Natural killer cell treated with Interleukin-12 subunit alpha and Interleukin-12 subunit beta and Interleukin-15 and Interleukin-18, amount 100 ng/mL, for 72 hours (primary cell): ENCODE results near the gene KRT73. TPM values are rescaled to one million over a fixed set of nuclear protein-coding genes. Genes with fewer than 3 reads are reported as not detected.
A peak's percentile ranks its signal among the peaks of the same experiment; 100 is the strongest.

ENCODE experiments used
- ATAC-seq, 2 donors: fragments of 150-1000 bp; cut with Tn5 transposase in 1 of 2; sonication (Bioruptor Pico), chemical (Tn5 transposase) in 1 of 2; 2 replicates each; pipeline ENCODE4 v1.10.0; 2021
- DNase-seq: peaks from one replicate; pipeline ENCODE4 v3.0.0; 2022; ENCODE audit warnings: low spot score
- H3K27ac Mint-ChIP-seq, 2 donors: 1 replicate in 1 of 2; 2 replicates in 1 of 2; pipeline ENCODE4 v1.8.0; 2022; ENCODE audit warnings: mixed read lengths in 2 of 2, mild to moderate bottlenecking in 1 of 2, moderate library complexity in 1 of 2
- H3K27me3 Mint-ChIP-seq, 2 donors: 1 replicate in 1 of 2; 2 replicates in 1 of 2; pipeline ENCODE4 v1.8.0; 2022; ENCODE audit warnings: mixed read lengths in 2 of 2
- H3K36me3 Mint-ChIP-seq: one replicate; pipeline ENCODE4 v1.8.0; 2022; ENCODE audit warnings: mixed read lengths
- H3K4me1 Mint-ChIP-seq, 2 donors: 1 replicate in 1 of 2; 2 replicates in 1 of 2; pipeline ENCODE4 v1.8.0; 2022; ENCODE audit warnings: low read depth in 2 of 2, mixed read lengths in 2 of 2, mild to moderate bottlenecking in 1 of 2
- H3K4me3 Mint-ChIP-seq: one replicate; pipeline ENCODE4 v1.8.0; 2022; ENCODE audit warnings: mixed read lengths
- H3K9me3 Mint-ChIP-seq: 2 replicates; pipeline ENCODE4 v1.8.0; 2022; ENCODE audit warnings: mixed read lengths
- total RNA-seq, 2 donors: library from RNA; stranded (reverse); gene quantifications; one replicate each; pipeline ENCODE4 v1.2.3, GENCODE V29; 2022

Gene KRT73
- total RNA-seq, 2 donors from 2014 or later = 0.52 TPM; not detected in 1

DNA sequence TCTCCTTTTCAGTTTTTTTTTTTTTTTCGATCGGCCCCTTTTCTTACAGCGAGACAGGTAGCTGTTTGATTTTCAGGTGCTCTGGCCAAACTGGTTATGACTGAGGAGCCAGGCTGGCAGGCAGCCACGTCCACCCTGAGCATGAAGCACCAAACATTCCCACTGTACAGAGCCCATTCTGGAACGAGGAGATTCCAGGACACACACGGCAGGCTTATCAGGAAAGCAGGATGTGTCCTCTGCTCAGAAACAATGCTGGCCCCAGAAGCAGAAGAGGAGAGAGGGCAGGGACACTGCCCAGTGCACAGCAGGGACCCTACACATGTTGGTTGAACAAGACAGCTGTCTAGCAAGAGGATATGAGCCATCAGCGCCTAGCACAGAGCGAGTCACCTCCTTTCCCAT is 37.4 kb upstream of the KRT73 start:
- Mint-ChIP-seq H3K27me3 (peaks cover 0 to 3% of the 10 kb centered on the region in 2 donors), H3K9me3 (no peaks in the 10 kb centered on the region), H3K4me1 (peaks cover 11 to 19% of the 10 kb centered on the region in 2 donors), H3K27ac (no peak overlapping the region), H3K36me3 (no peaks in the 10 kb centered on the region), H3K4me3 (no peak overlapping the region)
- ATAC-seq (peak in 1 of 2 donors; percentile 20), DNase-seq (no peak)

DNA sequence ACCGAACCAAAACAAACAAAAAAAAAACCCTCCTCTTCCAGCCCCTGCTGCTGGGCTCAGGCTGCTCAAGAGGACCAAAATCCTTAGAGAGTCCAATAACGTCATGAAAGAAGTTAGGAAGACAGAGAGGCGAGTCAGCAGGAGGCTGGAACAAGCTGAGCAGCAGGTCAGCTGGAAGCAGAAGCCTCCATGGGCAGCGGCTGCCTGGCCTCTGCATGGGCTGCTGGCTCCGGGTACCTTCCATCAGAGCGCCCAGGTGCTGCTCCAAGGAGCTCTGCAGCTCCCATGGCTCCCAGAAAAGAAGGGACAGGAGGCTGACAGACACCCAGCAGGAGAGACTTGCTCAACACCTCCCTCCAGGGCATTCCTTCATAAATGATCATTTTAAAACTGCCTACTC is 36.9 kb upstream of the KRT73 start:
- H3K27me3 Mint-ChIP-seq = peaks cover 0 to 3% of the 10 kb centered on the region in 2 donors

DNA sequence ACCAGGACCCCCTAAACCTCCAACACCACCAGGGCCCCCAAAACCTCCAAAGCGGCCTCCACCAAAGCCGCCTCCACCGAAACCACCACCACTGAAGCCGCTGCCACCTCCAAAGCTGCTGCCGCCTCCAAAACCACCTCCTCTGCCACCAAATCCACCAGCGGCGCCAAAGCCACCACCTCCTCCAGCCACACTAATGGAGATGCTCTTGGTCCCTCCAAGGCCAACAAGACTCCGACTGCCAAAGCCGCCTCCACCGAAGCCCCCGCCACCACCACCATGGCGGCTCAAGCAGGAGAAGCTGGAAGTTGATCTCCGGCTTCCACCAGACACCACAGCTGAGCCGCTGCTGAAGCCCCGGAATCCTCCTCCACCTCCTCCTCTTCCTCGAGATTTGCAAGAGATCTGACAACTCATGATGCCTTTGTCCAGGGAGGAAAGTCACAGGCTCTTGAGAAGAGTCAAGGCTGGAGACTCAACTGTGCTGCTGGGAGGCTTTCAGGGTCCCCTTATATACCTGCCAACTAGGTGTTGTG is 33.4 kb upstream of the KRT73 start, which contains the start of gene KRT2:
TSS of gene KRT2 (minus strand) at position 486 of the 536 bp plus-strand sequence. CDS start at position 417, 69 bp downstream.
- Mint-ChIP-seq H3K4me3 (no peak within 1 kb of the TSS), H3K36me3 (no peaks in the 10 kb centered on the region), H3K9me3 (no peaks in the 10 kb centered on the region), H3K4me1 (peaks cover 28 to 30% of the 10 kb centered on the region in 2 donors), H3K27me3 (peaks cover 0 to 3% of the 10 kb centered on the region in 2 donors), H3K27ac (no peak within 1 kb of the TSS)
- no peak for DNase-seq
- no peak for ATAC-seq

More for the DNA sequence above, 36.9 kb upstream of the KRT73 start:
- Mint-ChIP-seq H3K27ac (no peak overlapping the region), H3K36me3 (no peaks in the 10 kb centered on the region), H3K4me1 (peaks cover 11 to 19% of the 10 kb centered on the region in 2 donors), H3K9me3 (no peaks in the 10 kb centered on the region), H3K4me3 (no peak overlapping the region)
- DNase-seq (no peak), ATAC-seq (no peak)

DNA sequence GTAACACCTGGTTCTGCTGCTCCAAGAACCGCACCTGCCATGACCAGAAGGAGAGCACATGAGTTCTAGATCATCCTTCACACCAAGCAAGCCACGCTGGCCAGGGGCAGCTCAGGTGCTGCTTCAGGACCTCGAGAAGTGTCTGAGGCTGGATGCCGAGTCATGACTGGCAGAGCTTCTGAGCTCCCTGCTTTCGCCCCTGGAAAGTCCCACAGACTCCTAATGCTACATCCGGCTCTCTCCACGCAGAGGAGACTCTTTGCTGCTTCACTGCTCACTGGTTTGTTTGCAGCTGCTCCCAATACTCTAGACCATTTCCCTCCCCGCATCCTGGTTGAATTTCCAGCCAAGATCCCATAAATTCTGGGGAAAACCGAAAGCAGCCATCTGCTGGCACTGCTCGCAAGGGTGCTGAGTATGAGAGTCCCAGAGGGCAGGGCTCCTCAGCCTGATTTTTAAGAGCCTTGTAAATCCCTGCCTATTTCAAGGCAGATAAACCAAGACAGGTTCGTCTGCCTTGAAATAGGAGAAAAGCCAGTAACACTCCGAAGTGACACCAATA is 32.2 kb upstream of the KRT73 start:
- Mint-ChIP-seq H3K9me3 (no peaks in the 10 kb centered on the region), H3K4me1 (peaks cover 35 to 42% of the 10 kb centered on the region in 2 donors), H3K27ac (no peak overlapping the region), H3K27me3 (peaks cover 0 to under 1% of the 10 kb centered on the region in 2 donors), H3K4me3 (no peak overlapping the region), H3K36me3 (no peaks in the 10 kb centered on the region)
- ATAC-seq = no peak
- DNase-seq = no peak

DNA sequence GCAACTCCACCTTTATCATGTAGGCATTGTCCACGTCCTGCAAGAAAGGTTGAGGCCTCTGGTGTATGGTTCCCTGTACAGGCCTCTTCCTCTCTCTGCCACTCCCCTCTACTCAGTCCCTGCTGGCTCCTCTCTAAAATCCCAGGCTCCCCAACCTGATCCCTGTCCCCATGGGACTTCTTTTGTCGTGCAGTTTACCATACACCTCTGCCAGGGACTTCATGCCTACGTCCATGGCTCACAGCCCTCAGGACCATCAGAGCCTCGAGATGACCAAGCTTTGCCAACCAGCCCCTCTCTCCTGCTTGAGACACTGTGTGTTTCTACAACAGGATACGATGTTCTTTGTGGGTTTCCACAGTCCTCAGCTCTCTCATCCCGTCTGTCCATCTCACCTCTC is 30.7 kb upstream of the KRT73 start:
- no peaks in the 10 kb centered on the region for H3K9me3 Mint-ChIP-seq
- H3K4me1 Mint-ChIP-seq = peaks cover 48 to 56% of the 10 kb centered on the region in 2 donors
- ATAC-seq = no peak
- no peak overlapping the region for H3K4me3 Mint-ChIP-seq
- H3K27me3 Mint-ChIP-seq = no peaks in the 10 kb centered on the region
- no peak for DNase-seq
- H3K27ac Mint-ChIP-seq = no peak overlapping the region
- no peaks in the 10 kb centered on the region for H3K36me3 Mint-ChIP-seq

DNA sequence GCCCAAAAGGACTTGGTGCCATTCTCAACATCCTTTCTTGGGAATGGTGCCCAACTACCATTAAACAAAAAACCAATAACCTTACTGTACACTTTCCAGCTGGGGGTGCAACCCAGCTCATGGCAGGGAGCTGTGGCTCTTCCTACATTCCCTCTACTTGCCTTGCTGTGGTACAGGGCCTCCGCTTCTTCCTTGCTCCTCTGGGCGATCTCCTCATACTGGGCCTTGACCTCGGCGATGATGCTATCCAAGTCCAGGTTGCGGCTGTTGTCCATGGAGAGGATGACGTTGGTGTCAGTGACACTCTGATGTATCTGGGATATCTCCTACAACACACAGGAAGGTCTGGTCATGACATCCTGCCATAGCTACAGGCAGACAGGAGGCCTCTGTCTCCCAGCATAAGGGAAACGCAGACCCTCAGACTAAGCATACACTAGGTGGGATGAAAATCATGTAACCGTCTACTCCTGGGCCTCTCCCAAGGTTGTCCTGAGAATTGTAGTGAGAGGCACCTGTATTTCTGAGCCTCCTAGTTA is 29.7 kb upstream of the KRT73 start:
- ATAC-seq (no peak), DNase-seq (no peak)
- Mint-ChIP-seq H3K36me3 (no peaks in the 10 kb centered on the region), H3K9me3 (no peaks in the 10 kb centered on the region), H3K4me3 (no peak overlapping the region), H3K4me1 (peaks cover 54 to 61% of the 10 kb centered on the region in 2 donors), H3K27me3 (no peaks in the 10 kb centered on the region), H3K27ac (no peak overlapping the region)

DNA sequence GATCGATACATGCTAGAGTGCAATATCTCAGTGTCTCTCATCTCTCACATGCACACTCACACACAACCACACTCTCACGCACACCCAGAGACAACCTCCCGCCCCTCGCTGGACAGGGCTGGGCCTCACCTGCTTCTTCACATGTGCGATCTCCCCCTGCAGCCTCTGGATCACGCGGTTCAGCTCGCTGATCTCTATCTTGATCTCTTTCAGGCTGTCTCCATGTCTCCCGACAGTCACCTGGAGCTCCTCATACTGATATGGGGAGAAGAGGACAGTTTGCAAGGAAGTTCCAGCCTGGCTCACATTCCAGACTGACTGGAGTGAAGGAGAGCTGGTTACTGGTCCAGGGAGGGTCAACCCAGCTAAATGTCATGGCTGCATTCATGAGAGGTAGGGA is 29.2 kb upstream of the KRT73 start:
- ATAC-seq (no peak), DNase-seq (no peak)
- Mint-ChIP-seq H3K4me3 (no peak overlapping the region), H3K27me3 (no peaks in the 10 kb centered on the region), H3K9me3 (no peaks in the 10 kb centered on the region), H3K36me3 (no peaks in the 10 kb centered on the region), H3K27ac (no peak overlapping the region), H3K4me1 (peaks cover 52 to 58% of the 10 kb centered on the region in 2 donors)

DNA sequence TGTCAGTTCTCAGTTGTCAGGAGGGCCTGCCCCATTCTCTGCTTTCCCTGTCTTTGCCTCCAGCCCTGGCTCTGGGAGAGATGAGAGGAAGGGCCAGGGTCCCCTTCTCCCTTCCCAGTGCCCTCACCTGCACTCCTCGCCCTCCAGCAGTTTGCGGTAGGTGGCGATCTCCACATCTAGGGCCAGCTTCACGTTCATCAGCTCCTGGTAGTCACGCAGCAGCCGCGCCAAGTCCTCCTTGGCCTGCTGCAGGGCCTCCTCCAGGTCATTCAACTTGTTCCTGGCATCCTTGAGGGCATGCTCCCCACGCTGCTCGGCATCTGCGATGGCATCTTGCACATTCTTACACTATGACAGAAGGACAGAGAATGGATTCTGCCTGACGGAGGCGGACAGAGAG is 28.3 kb upstream of the KRT73 start:
- ATAC-seq (no peak), DNase-seq (no peak)
- H3K27ac Mint-ChIP-seq = peak overlapping the region; percentile 52 to 62
- H3K9me3 Mint-ChIP-seq = no peaks in the 10 kb centered on the region
- H3K4me1 Mint-ChIP-seq = peaks cover 53 to 63% of the 10 kb centered on the region in 2 donors
- H3K36me3 Mint-ChIP-seq = no peaks in the 10 kb centered on the region
- H3K27me3 Mint-ChIP-seq = no peaks in the 10 kb centered on the region
- H3K4me3 Mint-ChIP-seq = peak overlapping the region; percentile 10

DNA sequence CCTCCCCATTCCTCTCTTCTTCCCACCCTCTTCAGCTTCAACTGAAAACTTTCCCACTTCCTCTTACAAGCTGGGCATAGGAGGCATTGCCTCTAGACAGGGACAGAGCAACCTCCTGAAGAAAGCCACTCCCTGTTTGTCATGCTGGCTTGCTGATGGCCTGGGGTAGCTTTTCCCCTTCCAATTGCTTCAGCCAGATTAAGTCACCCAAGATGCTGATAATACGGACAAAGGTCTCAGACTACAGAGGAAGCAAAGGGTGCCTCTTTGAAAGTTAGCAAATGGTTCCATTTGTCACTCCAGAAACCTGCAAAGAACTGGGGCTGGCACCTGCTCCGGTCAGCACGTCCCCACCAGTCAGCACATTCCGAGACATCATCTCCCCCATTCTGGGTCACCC is 27.6 kb upstream of the KRT73 start:
- Mint-ChIP-seq H3K4me1 (peaks cover 55 to 67% of the 10 kb centered on the region in 2 donors), H3K4me3 (peak overlapping the region; percentile 49), H3K36me3 (no peaks in the 10 kb centered on the region), H3K27me3 (no peaks in the 10 kb centered on the region), H3K27ac (peak overlapping the region; percentile 52 to 75), H3K9me3 (no peaks in the 10 kb centered on the region)
- DNase-seq = no peak
- no peak for ATAC-seq

DNA sequence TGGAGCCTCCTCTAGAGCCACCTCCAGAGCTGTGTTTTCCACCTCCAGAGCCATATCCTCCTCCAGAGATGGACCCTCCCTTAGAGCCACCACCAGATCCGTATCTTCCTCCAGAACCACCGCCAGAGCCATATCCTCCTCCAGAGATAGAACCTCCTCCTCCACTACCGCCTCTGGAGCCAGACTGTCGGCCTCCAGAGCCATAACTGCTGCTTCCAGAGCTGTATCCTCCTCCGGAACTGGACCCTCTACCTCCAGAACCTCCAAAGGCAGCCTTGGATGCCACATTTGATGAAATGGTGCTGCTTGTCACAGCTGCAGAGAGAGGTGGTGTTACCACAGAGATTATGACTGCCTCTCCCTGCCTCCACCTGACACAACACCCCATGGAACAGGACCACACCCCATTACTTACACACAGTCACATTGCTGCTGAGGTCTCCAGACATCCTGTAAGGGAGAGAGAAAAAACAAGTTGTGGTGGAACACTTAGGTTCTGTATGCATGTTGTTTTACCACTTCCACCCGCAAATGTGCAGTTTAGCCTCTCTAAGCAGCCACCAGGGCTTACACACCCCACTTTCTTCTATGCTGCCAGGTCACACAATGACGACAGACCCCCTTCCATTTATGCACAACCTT is 26.9 kb upstream of the KRT73 start:
- H3K4me1 Mint-ChIP-seq = peaks cover 55 to 67% of the 10 kb centered on the region in 2 donors
- H3K27me3 Mint-ChIP-seq = no peaks in the 10 kb centered on the region
- no peak for DNase-seq
- ATAC-seq = peak; percentile 79 to 89
- H3K9me3 Mint-ChIP-seq = no peaks in the 10 kb centered on the region
- H3K36me3 Mint-ChIP-seq = no peaks in the 10 kb centered on the region
- H3K27ac Mint-ChIP-seq = peak overlapping the region; percentile 52 to 75
- peak overlapping the region; percentile 49 for H3K4me3 Mint-ChIP-seq

DNA sequence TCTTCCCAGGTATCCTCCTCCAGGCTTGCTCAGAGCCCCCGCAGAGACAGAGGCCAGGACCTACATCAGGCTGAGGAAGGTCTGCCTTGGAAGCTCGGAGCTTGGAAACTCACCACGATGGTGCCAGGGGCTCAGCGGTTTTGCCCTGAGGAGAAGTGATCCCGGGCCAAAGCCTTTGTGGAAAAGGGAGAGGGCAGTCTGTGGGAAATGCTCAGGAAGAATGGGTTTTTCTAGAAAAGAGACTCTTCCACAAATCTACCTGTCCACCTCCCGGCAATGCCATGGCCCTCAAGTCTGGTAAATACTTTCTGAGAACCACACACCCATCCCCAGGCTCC is 25.7 kb upstream of the KRT73 start:
- Mint-ChIP-seq H3K36me3 (no peaks in the 10 kb centered on the region), H3K4me3 (no peak overlapping the region), H3K27ac (no peak overlapping the region), H3K9me3 (no peaks in the 10 kb centered on the region), H3K4me1 (peaks cover 55 to 62% of the 10 kb centered on the region in 2 donors), H3K27me3 (no peaks in the 10 kb centered on the region)
- ATAC-seq = no peak
- DNase-seq = no peak

DNA sequence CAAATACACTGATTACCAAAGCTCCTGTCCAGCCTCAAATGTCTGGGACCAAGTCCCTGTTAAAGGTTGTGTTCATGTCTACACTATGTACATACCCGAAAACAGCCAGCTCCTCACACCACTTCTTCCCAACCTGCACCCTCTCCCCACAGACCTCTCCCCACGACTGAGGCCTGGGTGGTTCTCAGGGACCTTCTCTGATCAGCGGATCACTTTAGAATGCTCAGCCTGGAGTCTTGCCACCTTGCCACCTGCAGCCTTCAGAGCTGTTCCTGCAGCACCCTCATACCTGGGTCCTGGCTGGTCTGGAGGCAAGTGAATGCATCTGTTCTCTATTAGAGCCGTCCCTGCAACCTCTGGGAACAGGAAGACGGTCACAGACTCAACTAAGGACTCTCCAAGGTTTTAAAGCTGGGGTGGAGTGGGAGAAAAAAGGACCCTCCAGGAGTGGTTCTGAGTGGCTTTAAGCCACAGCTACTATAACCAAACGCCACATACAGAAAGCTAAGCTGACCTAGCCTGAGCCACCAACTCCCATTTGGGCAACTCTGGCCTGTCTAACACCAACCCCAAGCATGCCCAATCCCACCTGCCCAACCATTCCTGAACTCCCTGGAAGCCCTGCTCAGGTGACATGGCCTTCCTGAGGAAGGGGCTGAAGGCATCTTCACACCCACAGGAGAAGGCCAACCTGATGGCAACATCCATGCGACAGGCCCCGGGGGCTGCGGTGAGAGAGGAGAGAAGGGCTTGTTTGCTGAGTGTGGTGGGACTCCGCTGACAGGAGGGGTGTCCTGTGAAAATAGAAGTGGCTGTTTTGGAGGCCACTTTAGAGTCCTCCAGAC is 25.1 kb upstream of the KRT73 start:
- no peaks in the 10 kb centered on the region for H3K36me3 Mint-ChIP-seq
- ATAC-seq (no peak), DNase-seq (no peak)
- H3K9me3 Mint-ChIP-seq = no peaks in the 10 kb centered on the region
- H3K4me1 Mint-ChIP-seq = peaks cover 54 to 59% of the 10 kb centered on the region in 2 donors
- no peaks in the 10 kb centered on the region for H3K27me3 Mint-ChIP-seq
- H3K27ac Mint-ChIP-seq = peak overlapping the region in 1 of 2 donors; percentile 60
- no peak overlapping the region for H3K4me3 Mint-ChIP-seq

DNA sequence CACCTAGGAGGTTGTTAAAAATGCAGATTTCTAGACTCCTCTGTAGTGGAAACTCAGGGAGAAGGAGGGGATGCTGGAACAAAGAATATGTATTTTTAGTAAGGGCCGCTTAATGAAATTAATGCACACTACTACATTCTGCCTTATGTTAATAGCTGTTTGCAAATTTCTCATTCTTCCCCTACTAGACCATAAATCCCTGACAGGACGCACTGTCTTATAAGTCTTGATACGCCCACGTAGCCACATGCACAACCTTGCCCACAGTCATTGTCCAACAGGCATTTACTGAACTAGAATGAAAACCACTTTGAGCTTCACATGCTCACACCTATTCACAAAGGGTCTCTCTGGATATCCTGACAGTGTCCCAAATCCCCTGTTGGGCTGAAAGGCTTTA is 23.1 kb upstream of the KRT73 start:
- Mint-ChIP-seq H3K27me3 (no peaks in the 10 kb centered on the region), H3K4me3 (no peak overlapping the region), H3K27ac (no peak overlapping the region), H3K9me3 (no peaks in the 10 kb centered on the region), H3K4me1 (peaks cover 42 to 45% of the 10 kb centered on the region in 2 donors), H3K36me3 (no peaks in the 10 kb centered on the region)
- no peak for DNase-seq
- ATAC-seq = no peak
